HL-60/S4 treated with phorbol 12-myristate 13-acetate at 8.2 ng/mL for 4 days and 3 days (cell line): ENCODE results near the gene GLTP.
"Not testable (repeated sequence)": the region's sequence is repeated elsewhere in the genome, so short reads cannot be mapped to it uniquely, and the experiment has no call there.

ENCODE experiments used
- in situ Hi-C: fragments of 300-500 bp; cut with MboI; formaldehyde crosslinking; loops from 2 replicates; pipeline ENCODE4 v1.15.0; 2022; ENCODE audit warnings: low sequenced_read_pairs

GLTP gene

GRCh38 chr12:109878749-109879148 lies 1.6 kb downstream of the GLTP start:
- in situ Hi-C loops = no loop called here

GRCh38 chr12:109878247-109878625 lies 2.1 kb downstream of the GLTP start:
- in situ Hi-C loops = no loop called here

GRCh38 chr12:109877504-109878246 lies 2.7 kb downstream of the GLTP start:
- in situ Hi-C loops = no loop called here

- in situ Hi-C loops = no loop called here
These were observed 3.9 kb downstream of the GLTP start for GRCh38 chr12:109876406-109876805.

GRCh38 chr12:109875572-109876131 lies 4.7 kb downstream of the GLTP start:
- in situ Hi-C loops = no loop called here

- in situ Hi-C loops = no loop called here
These were observed 6.7 kb downstream of the GLTP start for GRCh38 chr12:109873653-109874052.

GRCh38 chr12:109871668-109872314 lies 8.6 kb downstream of the GLTP start:
- in situ Hi-C loops = no loop called here

GRCh38 chr12:109870648-109871047 lies 9.7 kb downstream of the GLTP start:
- in situ Hi-C loops = no loop called here

GRCh38 chr12:109868182-109869051 lies 11.9 kb downstream of the GLTP start:
- in situ Hi-C loops = no loop called here

- in situ Hi-C loops = no loop called here
These were observed 15.4 kb downstream of the GLTP start for GRCh38 chr12:109864916-109865315.

- in situ Hi-C loops = no loop called here
These were observed 16.3 kb downstream of the GLTP start for GRCh38 chr12:109863847-109864712.

GRCh38 chr12:109862491-109862890 lies 17.9 kb downstream of the GLTP start:
- in situ Hi-C loops = not testable (repeated sequence)

GRCh38 chr12:109861689-109862314 lies 18.5 kb downstream of the GLTP start:
- in situ Hi-C loops = no loop called here

GRCh38 chr12:109860977-109861376 lies 19.4 kb downstream of the GLTP start:
- in situ Hi-C loops = no loop called here

- in situ Hi-C loops = no loop called here
These were observed 21.6 kb downstream of the GLTP start for GRCh38 chr12:109858764-109859163.

- in situ Hi-C loops = no loop called here
These were observed 22.6 kb downstream of the GLTP start for GRCh38 chr12:109857715-109858114.

GRCh38 chr12:109855377-109855776 lies 25.0 kb downstream of the GLTP start:
- in situ Hi-C loops = no loop called here

- in situ Hi-C loops = not testable (repeated sequence)
These were observed 29.8 kb downstream of the GLTP start for GRCh38 chr12:109850518-109850917.

GRCh38 chr12:109847142-109847735 lies 33.1 kb downstream of the GLTP start:
- in situ Hi-C loops = no loop called here

- in situ Hi-C loops = no loop called here
These were observed 34.5 kb downstream of the GLTP start for GRCh38 chr12:109845824-109846205.
